GM15510 (cell line): ENCODE measurements around the gene OR10H1.

Experiments used
- POLR2A ChIP-seq: IDR thresholded peaks from 3 replicates; pipeline ENCODE4 v1.6.1; 2011; ENCODE audit warnings: borderline replicate concordance; ENCODE audit not compliant: insufficient read length; ENCODE audit errors: extremely low read depth

The OR10H1 gene, protein sequence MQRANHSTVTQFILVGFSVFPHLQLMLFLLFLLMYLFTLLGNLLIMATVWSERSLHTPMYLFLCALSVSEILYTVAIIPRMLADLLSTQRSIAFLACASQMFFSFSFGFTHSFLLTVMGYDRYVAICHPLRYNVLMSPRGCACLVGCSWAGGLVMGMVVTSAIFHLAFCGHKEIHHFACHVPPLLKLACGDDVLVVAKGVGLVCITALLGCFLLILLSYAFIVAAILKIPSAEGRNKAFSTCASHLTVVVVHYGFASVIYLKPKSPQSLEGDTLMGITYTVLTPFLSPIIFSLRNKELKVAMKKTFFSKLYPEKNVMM

DNA sequence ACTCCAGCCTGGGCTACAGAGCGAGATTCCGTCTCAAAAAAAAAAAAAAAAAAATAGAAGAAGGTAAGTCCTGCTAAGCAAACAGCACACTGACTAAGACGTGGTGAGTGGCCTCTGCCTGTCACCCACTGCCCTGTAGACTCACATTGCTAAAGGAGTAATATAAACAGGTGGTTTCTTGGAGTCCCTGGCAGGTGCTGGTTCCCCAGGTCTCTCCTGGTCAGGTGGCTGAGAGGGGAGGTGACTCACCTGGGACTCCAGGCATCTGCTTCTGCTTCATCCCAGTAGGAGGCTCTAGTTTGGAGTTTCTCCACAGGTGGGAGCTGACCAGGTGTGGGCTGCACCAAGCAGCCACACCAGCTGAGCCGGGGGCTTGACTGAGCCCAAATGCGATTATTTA, at the start of gene OR10H1:
Gene OR10H1 (minus strand): TSS at position 359 of the 400 bp plus-strand sequence. CDS start 7,627 bp downstream, outside the sequence.
- no peak for TF ChIP-seq POLR2A

DNA sequence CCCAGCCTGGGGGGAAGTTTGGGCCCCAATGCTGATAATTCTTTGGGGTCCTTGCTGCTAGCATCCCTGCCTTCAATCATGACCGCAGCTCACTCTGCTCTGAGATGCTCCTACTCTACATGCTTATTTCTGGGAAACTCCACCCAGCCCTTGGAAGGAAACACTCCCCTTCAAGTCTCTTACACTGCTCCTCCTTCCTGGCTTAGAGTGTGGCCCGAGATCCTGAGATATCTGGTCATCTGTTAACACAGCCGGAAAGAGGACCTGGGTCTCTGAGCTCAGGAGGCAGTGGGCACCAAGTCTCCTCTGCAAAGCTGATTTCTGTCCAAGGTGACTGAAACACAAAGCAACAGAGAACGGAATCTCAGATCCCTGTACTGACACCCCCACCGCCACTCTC, 49.4 kb upstream of the OR10H1 start:
- no peak for TF ChIP-seq POLR2A

DNA sequence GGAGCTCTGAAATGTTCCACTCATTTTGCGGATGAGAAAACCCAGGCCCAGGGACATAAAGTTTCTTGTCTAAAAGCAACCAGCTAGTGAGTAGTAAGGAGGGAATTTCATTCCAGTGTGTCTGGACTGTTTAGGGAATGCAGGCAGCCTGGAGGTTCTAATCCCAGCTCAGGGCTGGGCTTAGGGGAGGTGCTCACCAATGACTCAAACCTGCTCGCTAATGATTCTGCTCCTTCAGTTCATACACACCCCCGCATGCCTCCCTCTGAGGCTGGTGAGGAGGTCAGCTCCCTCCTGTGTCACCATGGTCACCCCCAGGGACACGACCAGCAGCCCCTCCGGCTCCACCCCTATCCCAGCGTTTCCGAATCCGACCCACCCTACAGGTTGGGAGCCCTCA, 47.8 kb upstream of the OR10H1 start:
- TF ChIP-seq POLR2A: no peak

DNA sequence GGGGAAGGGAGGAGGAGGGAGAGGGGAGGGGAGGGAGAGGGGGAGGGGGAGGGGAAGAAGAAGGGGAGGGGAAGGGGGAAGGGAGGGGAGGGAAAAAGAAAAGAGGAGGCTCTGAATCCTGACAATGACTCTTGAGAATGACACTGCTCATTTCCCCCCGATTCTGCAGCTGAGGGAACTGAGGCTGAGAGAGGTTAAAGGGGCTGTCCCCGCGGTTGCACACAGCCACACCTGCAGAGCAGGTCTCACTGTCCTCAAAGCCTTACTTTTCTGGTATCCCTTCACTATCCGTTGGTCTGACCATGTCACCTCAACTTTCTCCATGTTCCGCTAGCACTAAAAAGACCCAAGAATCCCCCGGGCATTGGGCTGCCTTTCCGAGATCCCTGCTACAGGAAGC, 47.0 kb upstream of the OR10H1 start:
- TF ChIP-seq POLR2A: no peak

DNA sequence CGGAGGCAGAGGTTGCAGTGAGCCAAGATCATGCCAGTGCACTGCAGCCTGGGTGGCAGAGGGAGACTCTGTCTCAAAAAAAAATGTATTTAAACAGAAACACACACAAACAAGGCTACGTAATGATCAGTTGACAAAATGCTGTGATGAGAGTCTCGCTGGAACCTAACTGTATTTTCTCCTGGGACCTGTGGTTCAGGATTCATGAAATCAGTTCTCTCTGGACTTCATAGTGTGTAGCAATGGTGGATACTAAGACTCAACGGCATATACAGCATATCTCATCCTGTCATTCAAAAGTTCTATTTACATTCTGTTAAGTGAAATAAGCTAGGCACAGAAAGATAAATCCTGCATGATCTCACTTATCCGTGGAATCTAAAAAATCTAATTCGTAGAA, 45.1 kb upstream of the OR10H1 start:
- TF ChIP-seq POLR2A: no peak

DNA sequence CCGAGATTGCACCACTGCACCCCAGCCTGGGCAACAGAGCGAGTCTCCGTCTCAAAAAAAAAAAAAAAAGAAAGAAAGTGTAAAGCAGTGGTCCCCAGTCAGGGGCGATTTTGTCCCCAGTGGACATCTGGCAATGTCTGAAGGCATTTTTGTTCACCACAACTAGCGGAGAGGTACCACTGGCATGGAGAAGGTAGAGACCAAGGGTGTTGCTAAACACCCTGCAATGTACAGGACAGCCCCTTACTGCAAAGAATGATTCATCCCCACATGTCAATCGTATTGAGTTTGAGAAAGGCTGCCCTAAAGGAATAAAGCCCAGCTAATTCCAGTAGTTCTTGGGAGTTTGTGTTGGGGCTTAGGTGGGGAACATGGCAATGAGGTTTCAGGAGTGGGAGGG, 43.7 kb upstream of the OR10H1 start:
- no peak for TF ChIP-seq POLR2A

DNA sequence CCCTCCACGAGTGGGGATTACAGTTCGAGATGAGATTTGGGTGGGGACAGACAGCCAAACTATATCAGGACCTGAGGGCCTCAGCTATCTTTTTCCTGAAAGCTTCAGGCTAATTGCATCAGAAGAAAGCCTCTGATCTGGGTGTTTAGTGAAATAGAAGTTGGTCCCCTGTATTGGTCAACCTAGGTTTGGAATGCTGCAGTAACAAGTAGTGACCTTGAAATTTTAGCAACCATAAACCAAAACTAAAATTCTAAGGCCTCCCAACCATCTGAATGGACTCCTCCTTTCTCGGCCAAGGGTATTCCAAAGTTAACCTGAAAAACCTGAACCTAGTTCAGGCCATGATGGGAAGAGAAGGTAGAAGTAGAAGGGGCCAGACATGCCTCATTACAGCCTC, 34.9 kb upstream of the OR10H1 start:
- TF ChIP-seq POLR2A: no peak

DNA sequence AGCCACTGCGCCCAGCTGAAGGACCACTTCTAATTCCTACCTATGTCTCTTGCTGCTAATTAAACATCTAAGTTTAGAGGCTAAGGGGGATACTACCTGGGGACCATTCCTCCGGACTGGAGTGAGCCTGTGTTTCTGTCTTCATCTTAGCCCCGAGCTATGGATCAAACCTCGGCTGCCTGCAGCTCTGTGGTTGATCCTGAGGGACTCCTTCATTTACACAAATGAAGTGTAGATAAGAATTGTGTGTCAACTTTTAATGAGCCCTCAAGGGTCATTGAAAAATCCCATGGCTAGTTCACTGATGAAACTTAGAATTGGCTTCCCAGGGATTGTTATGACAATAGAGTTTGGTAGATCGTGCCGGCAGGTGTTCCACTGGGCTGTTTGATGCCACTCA, 31.5 kb upstream of the OR10H1 start:
- TF ChIP-seq POLR2A: no peak

DNA sequence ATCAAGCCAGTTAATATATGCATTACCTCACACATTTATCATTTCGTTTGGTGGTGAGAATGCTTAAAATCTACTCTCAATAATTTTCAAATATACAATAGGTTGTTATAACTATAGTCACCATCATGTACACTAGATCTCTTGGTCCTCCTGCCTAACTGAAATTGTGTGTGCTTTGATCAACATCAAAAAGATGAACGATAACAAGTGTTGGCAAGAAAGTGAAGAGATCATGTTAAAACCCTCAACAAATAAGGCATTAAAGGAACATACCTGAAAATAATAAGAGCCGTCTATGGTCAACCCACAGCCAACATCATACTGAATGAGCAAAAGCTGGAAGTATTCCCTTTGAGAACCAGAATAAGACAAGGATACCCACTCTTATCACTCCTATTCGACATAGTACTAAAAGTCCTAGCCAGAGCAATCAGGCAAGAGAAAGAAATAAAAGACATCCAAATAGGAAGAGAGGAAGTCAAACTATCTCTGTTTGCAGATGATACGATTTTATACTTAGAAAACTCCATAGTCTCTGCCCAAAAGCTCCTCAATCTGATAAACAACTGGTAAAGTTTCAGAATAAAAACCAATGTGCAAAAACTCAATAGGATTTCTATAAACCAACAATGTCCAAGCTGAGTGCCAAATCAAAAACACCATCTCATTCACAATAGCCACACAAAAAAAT, 27.9 kb upstream of the OR10H1 start:
- TF ChIP-seq POLR2A: no peak

DNA sequence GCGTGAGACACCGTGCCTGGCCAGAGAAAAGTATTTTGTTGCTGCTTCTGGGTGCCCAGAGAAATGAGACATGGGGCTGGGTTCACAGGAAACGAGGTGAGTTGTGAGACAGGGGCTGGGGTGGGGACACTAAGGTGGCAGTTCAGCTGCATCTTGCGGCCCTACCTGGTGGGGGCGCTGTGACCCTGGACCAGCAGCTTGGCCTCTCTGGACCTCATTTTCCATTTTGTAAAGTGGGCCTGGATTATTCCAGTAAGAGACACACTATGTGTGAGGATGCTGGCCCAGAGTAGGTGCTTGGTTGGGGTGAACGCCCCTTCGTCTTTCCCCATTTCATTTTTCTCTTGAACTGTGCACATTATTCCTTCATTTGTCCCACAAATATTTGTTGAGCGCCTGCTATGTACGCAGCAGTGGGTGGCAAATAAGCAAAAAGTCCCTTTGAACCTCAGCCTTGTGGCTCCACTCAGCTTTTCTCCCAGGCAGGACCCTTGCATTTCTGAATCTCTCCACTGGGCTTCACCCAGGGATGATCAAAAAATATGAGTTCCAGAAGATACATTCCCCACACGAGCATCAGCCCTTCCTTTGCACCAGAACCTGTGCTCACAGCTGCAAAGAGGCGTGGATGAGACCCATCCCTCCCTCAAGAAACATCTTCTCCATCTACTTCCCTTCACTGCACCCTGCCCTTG, 26.6 kb upstream of the OR10H1 start:
- no peak for TF ChIP-seq POLR2A

DNA sequence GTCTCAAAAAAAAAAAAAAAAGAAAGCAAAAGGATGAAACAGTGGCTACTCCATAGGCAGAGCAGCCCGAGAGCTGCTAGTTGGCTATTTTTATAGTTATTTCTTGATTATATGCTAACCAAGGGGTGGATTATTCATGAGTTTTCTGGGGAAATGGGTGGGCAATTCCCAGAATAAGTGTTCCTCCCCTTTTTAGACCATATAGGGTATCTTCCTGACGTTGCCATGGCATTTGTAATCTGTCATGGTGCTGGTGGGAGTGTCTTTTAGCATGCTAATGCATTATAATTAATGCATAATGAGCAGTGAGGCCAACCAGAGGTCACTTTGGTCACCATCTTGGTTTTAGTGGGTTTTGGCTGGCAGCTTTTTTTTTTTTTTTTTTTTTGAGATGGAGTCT, 25.4 kb upstream of the OR10H1 start:
- no peak for TF ChIP-seq POLR2A

DNA sequence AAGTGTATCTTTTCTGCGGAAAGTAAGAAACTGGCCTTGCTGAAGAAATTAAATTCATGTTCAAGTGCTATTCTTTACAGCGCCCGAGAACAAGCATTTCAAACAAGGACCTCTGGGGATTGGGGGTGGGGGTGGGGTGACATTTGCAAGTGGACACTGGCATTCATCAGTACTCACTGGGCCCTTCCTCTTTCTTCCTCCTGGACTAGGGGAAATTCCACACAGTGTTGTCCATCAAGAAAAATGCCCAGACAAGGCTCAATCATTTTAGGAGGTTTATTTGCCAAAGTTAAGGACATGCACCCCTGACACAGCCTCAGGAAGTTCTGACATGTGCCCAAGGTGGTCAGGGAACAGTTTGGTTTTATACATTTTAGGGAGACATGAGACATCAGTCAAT, 22.9 kb upstream of the OR10H1 start:
- TF ChIP-seq POLR2A: no peak

DNA sequence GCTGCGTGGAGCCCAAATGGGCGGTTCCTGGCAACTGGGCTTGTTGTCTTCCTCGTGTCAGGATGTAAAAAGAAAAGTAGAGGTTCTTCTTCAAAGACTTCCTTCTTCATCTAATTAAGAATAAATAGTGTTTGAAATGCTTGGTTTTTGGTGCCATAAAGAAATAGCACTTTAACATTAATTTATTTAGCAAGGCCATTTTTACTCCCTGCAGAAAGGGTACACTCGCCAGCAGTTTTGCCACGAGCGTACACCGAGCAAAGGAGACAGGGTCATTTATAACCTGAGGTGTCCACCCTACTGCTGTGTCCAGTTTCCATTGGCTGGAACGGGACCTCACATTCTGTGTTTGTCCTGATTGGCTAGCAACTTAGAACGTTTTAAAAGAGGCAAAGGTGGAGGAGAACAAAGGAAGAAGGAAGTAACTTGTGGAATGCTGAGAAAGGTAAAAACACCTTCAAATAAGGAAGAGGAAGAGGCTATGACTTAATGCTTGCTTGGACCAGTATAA, 21.8 kb upstream of the OR10H1 start:
- no peak for TF ChIP-seq POLR2A

DNA sequence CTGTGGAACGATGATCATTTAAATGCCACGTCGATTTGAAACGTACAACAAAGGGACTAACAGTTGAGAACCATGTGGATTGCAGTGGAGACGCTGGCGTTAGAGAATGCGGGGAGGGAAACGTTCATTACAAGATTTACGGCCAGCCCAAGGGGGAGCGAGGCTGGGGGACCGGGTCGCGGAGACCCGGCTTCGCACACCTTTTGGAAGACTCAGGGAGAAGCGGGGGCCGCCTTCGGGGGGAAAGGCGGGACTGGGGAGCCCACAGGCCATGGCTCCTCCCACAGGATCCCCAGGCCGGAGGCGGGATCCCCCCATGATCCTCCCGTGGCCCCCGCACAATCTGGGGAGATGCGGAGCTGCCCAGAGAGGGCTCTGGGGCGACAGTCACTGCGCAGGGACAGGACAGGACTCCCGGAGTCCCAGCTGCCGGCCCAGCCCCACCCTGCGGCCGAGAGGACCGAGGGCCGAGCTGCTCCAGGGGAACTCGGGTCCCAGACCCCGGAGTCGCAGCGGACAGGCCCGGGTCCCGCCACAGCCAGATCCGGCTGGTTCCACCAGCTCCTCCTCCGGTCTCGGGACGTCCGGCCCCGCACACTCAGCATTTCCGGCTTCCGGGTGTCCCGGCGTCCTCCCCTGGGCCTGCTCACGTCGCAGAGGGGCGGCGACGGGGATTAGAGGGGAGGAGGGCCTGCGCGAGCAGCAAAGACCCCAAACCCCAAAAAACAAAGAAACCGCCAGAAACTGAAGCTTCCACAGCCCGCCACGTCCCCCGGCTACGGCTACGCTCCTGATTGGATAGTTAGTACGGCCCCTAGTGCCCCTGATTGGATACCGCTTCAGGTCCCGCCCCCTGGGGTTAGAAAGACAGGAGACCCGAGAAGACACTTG, 21.1 kb upstream of the OR10H1 start:
- TF ChIP-seq POLR2A: peak; percentile 91

DNA sequence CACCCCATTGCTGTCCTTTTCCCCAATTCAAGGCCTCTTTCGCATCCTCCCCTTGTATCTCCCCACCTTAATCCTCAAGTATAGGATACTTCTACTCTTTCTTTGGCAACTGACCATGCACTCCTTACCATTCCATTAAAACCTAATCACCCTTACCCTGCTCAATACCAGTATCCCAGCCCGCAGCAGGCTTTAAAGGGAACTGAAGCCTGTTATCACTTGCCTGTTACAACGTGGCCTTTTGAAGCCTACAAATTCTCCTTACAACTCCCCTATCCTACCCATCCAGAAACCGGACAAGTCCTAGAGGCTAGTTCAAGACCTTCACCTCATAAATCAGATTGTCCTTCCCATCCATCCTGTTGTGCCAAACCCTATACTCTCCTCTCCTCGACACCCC, 16.2 kb upstream of the OR10H1 start:
- TF ChIP-seq POLR2A: no peak

DNA sequence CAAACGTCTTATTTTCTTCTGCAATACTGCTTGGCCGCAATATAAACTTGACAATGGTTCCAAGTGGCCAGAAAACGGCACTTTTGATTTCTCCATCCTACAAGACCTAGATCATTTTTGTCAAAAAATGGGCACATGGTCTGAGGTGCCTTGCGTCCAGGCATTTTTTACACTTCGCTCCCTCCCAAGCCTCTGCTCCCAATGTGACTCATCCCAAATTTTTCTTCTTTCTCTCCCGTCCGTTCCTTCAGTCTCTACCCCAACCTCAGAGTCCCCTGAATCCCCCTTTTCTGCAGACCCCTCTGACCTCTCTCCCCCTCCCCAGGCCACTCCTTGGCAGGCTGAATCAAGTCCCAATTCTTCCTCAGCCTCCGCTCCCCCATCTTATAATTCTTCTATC, 14.3 kb upstream of the OR10H1 start:
- TF ChIP-seq POLR2A: no peak

DNA sequence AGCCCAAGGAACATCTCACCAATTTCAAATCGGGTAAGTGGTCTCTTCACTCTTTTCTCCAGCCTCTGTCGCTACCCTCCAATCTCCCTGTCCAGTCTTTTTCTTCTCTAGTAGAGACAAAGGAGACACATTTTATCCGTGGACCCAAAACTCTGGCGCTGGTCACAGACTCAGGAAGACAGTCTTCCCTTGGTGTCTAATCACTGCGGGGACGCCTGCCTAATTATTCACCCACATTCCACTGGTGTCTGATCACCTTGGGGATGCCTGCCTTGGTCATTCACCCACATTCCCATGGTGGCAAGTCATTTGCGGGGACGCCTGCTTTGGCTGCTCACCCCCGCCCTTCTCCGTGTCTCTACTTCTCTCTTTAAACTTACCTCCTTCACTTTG, 13.8 kb upstream of the OR10H1 start:
- TF ChIP-seq POLR2A: no peak
